Glutamatergic neuron (in vitro differentiated cells): ENCODE data around the gene PRR12. TPM values are rescaled to one million over a fixed set of nuclear protein-coding genes. Genes with fewer than 3 reads are reported as not detected.

Experiments
- DNase-seq: peaks from one replicate; pipeline ENCODE4 v3.0.0; 2022
- H3K27ac Mint-ChIP-seq: one replicate; pipeline ENCODE4 v1.8.0; 2020; ENCODE audit warnings: mild to moderate bottlenecking, mixed read lengths, inconsistent platforms; ENCODE audit not compliant: unreplicated experiment
- H3K27me3 Mint-ChIP-seq: one replicate; pipeline ENCODE4 v1.8.0; 2020; ENCODE audit warnings: mild to moderate bottlenecking, moderate library complexity, mixed read lengths, inconsistent platforms; ENCODE audit not compliant: unreplicated experiment
- H3K36me3 Mint-ChIP-seq: one replicate; pipeline ENCODE4 v1.8.0; 2020; ENCODE audit warnings: mild to moderate bottlenecking, mixed read lengths, inconsistent platforms; ENCODE audit not compliant: unreplicated experiment
- H3K4me1 Mint-ChIP-seq: one replicate; pipeline ENCODE4 v1.8.0; 2020; ENCODE audit warnings: mild to moderate bottlenecking, low read depth, mixed read lengths, inconsistent platforms; ENCODE audit not compliant: unreplicated experiment
- H3K4me3 Mint-ChIP-seq: one replicate; pipeline ENCODE4 v1.8.0; 2020; ENCODE audit warnings: mild to moderate bottlenecking, mixed read lengths, inconsistent platforms; ENCODE audit not compliant: unreplicated experiment
- H3K9me3 Mint-ChIP-seq: one replicate; pipeline ENCODE4 v1.8.0; 2020; ENCODE audit warnings: mild to moderate bottlenecking, moderate library complexity, mixed read lengths, inconsistent platforms; ENCODE audit not compliant: unreplicated experiment
- CTCF ChIP-seq: fragments of 200-600 bp; sonication (generic); IDR thresholded peaks from one replicate; pipeline ENCODE4 v1.5.0; 2021; ENCODE audit not compliant: partially characterized antibody, unreplicated experiment
- total RNA-seq: library from RNA; stranded (reverse); fragmentation: NEBNext Ultra II Directional; extraction: Animal tissue kit (Norgen Biotek cat#: 25700); gene quantifications from one replicate; pipeline ENCODE4 v1.2.1, GENCODE V29; 2021; ENCODE audit not compliant: unreplicated experiment

The PRR12 gene
- total RNA-seq, 1 donor from 2014 or later, result 39.2 TPM

GRCh38 chr19:49663224-49663623, 72.2 kb downstream of the PRR12 start:
- no peak for TF ChIP-seq CTCF
- Mint-ChIP-seq H3K27ac (no peak overlapping the region), H3K27me3 (peaks cover 3% of the 10 kb centered on the region), H3K36me3 (no peaks in the 10 kb centered on the region), H3K4me3 (no peak overlapping the region), H3K9me3 (peaks cover 8% of the 10 kb centered on the region), H3K4me1 (peaks cover 4% of the 10 kb centered on the region)
- DNase-seq, result no peak

- TF ChIP-seq CTCF, result no peak
- Mint-ChIP-seq H3K27me3 (peaks cover 3% of the 10 kb centered on the region), H3K9me3 (peaks cover 8% of the 10 kb centered on the region), H3K36me3 (no peaks in the 10 kb centered on the region), H3K27ac (peak overlapping the region; percentile 74), H3K4me1 (peaks cover 4% of the 10 kb centered on the region), H3K4me3 (peak overlapping the region; percentile 100)
- peak; percentile 92 for DNase-seq
These were observed 73.4 kb downstream of the PRR12 start for GRCh38 chr19:49664171-49665035.

- no peaks in the 10 kb centered on the region for H3K36me3 Mint-ChIP-seq
These were observed 74.0 kb downstream of the PRR12 start for GRCh38 chr19:49665036-49665350.

GRCh38 chr19:49665351-49666119, 74.6 kb downstream of the PRR12 start, which contains the start of the genes BCL2L12 and IRF3:
TSS of gene BCL2L12 (plus strand) at chr19:49665933. CDS start at chr19:49666693, 760 bp downstream.
TSS of gene IRF3 (minus strand) at chr19:49665857. CDS start at chr19:49664838, 1,019 bp downstream.
- H3K4me3 Mint-ChIP-seq, result peak within 1 kb of the TSS; percentile 100
- peaks cover 8% of the 10 kb centered on the region for H3K9me3 Mint-ChIP-seq
- H3K27me3 Mint-ChIP-seq, result peaks cover 3% of the 10 kb centered on the region
- H3K36me3 Mint-ChIP-seq, result no peaks in the 10 kb centered on the region
- DNase-seq, result peak; percentile 95
- H3K4me1 Mint-ChIP-seq, result peaks cover 4% of the 10 kb centered on the region
- H3K27ac Mint-ChIP-seq, result peak within 1 kb of the TSS; percentile 74
- no peak for TF ChIP-seq CTCF

More at GRCh38 chr19:49665036-49665350, 74.0 kb downstream of the PRR12 start:
- Mint-ChIP-seq H3K9me3 (peaks cover 8% of the 10 kb centered on the region), H3K27ac (peak overlapping the region; percentile 74), H3K27me3 (peaks cover 3% of the 10 kb centered on the region), H3K4me1 (peaks cover 4% of the 10 kb centered on the region), H3K4me3 (peak overlapping the region; percentile 100)
- TF ChIP-seq CTCF, result no peak
- DNase-seq, result no peak
